ENCODE results near the gene PDGFB. TPM values are rescaled to one million over a fixed set of nuclear protein-coding genes. Genes with fewer than 3 reads are reported as not detected.

Gene PDGFB
- total RNA-seq, 1 experiment from 2014 or later = 8.3 TPM

DNA sequence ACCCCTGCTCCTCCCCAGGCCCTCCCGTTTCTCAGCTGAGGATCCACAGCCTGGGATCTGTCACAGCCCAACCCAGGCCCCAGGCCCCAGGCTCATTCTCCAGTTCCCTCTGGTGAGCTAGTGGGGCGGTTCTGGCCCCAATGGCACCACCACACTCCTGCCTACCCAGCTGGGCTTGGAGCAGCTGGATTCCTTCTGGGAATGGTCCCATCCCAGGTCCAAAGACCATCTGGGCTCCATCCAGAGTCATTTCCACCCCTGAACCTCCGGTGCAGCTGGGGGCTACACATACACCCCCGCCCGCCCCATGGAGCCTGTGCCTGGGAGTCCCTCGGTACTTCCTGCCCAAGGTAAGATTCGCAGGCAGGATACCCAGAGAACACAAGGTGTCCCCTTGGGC, 35.5 kb upstream of the PDGFB start:
- Mint-ChIP-seq H3K36me3 (ENCODE audit: insufficient read depth, unreplicated experiment) (no peaks in the 10 kb centered on the region), H3K4me3 (ENCODE audit: unreplicated experiment) (no peak overlapping the region), H3K27ac (ENCODE audit: unreplicated experiment) (no peak overlapping the region), H3K27me3 (ENCODE audit: insufficient read depth, unreplicated experiment) (no peaks in the 10 kb centered on the region), H3K4me1 (ENCODE audit: low read depth, unreplicated experiment) (no peaks in the 10 kb centered on the region), H3K9me3 (ENCODE audit: unreplicated experiment) (peaks cover under 1% of the 10 kb centered on the region)
- TF ChIP-seq, protein P1, sequence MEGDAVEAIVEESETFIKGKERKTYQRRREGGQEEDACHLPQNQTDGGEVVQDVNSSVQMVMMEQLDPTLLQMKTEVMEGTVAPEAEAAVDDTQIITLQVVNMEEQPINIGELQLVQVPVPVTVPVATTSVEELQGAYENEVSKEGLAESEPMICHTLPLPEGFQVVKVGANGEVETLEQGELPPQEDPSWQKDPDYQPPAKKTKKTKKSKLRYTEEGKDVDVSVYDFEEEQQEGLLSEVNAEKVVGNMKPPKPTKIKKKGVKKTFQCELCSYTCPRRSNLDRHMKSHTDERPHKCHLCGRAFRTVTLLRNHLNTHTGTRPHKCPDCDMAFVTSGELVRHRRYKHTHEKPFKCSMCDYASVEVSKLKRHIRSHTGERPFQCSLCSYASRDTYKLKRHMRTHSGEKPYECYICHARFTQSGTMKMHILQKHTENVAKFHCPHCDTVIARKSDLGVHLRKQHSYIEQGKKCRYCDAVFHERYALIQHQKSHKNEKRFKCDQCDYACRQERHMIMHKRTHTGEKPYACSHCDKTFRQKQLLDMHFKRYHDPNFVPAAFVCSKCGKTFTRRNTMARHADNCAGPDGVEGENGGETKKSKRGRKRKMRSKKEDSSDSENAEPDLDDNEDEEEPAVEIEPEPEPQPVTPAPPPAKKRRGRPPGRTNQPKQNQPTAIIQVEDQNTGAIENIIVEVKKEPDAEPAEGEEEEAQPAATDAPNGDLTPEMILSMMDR (IDR thresholded peaks at IDR 0.05; ENCODE audit: insufficient read depth in 1 of 2, low read depth in 1 of 2, low read length in 1 of 2, severe bottlenecking in 1 of 2, unreplicated experiment in 1 of 2) = no peak
- no peaks in the 10 kb centered on the region for H3K4me1 ChIP-seq
- H3K4me3 ChIP-seq (ENCODE audit: low read depth, low read length) = no peak overlapping the region
- H3K9me3 ChIP-seq = no peaks in the 10 kb centered on the region
- no peaks in the 10 kb centered on the region for H3K27me3 ChIP-seq (replicated peaks; ENCODE audit: control insufficient read depth, insufficient read depth, low read length)
- no TSS peak for BruUV-seq (replicated peaks)
- intact Hi-C loops (cut with micrococcal nuclease; ENCODE audit: unreplicated experiment) = no loop called here
- ChIA-PET CTCF (no interaction called here), POLR2A (no interaction called here)
- no peak for DNase-seq
- H3K36me3 ChIP-seq (ENCODE audit: control insufficient read depth, insufficient read depth, low read length) = no peaks in the 10 kb centered on the region

DNA sequence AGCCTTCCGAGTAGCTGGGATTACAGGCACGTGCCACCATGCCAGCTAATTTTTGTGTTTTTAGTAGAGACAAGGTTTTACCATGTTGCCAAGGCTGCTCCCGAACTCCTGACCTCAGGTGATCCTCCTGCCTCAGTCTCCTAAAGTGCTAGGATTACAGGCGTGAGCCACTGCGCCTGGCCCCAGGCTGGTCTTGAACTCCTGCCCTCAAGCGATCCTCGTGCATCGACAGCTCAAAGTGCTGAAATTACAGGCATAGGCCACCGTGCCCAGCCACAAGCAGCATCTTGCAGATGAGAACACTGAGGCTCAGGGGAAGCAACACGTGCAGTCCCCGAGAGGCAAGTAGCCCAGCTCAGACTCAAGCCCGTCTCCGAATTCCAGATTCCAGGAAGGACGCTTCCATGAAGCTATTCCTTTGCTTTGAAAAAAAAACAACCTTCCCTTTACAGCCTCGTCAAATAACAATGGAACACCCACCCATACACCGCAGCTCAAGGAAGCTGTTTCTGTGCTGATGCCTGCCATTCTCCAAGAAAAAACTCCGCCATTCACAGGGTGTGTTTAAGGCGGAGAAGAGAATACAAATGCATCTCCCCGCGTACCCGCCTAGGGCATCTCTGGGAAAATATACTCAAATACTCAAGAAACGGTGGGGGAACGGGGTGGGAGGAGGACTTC, 34.5 kb upstream of the PDGFB start:
- no peak for DNase-seq
- Mint-ChIP-seq H3K36me3 (ENCODE audit: insufficient read depth, unreplicated experiment) (no peaks in the 10 kb centered on the region), H3K27me3 (ENCODE audit: insufficient read depth, unreplicated experiment) (no peaks in the 10 kb centered on the region), H3K4me3 (ENCODE audit: unreplicated experiment) (no peak overlapping the region), H3K4me1 (ENCODE audit: low read depth, unreplicated experiment) (no peaks in the 10 kb centered on the region), H3K27ac (ENCODE audit: unreplicated experiment) (no peak overlapping the region), H3K9me3 (ENCODE audit: unreplicated experiment) (no peaks in the 10 kb centered on the region)
- Histone ChIP-seq H3K9me3 (no peaks in the 10 kb centered on the region), H3K4me3 (ENCODE audit: low read depth, low read length) (no peak overlapping the region), H3K36me3 (ENCODE audit: control insufficient read depth, insufficient read depth, low read length) (no peaks in the 10 kb centered on the region), H3K27me3 (replicated peaks; ENCODE audit: control insufficient read depth, insufficient read depth, low read length) (no peaks in the 10 kb centered on the region), H3K4me1 (no peaks in the 10 kb centered on the region)
- CTCF ChIA-PET = no interaction called here
- intact Hi-C loops (cut with micrococcal nuclease; ENCODE audit: unreplicated experiment) = no loop called here
- POLR2A ChIA-PET = no interaction called here
- TF ChIP-seq, protein P1 (IDR thresholded peaks at IDR 0.05; ENCODE audit: insufficient read depth in 1 of 2, low read depth in 1 of 2, low read length in 1 of 2, severe bottlenecking in 1 of 2, unreplicated experiment in 1 of 2) = no peak
- BruUV-seq (replicated peaks) = no TSS peak

DNA sequence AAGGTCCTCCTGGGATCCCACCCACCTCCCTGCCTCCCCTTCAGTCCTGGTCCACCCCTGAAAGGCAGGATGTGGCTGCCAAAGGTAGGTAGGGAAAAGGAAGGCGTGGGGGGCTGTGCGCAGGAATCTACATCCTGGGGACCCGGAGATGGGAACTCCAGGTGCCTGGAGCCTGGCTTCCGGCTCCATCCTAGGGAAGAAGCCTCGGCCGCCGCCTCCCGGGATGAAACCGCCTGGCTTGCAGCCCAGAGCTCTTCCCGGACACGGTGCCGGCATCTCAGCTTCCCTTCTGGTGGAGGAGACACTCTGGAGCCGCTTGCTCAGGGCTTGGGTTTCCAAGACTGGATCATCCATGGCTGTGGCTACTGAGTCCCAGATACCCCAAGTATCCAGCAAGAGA, 33.3 kb upstream of the PDGFB start:
- H3K36me3 Mint-ChIP-seq (ENCODE audit: insufficient read depth, unreplicated experiment) = no peaks in the 10 kb centered on the region
- Histone ChIP-seq H3K4me1 (no peaks in the 10 kb centered on the region), H3K36me3 (ENCODE audit: control insufficient read depth, insufficient read depth, low read length) (no peaks in the 10 kb centered on the region), H3K4me3 (ENCODE audit: low read depth, low read length) (no peak overlapping the region), H3K9me3 (no peaks in the 10 kb centered on the region), H3K27me3 (replicated peaks; ENCODE audit: control insufficient read depth, insufficient read depth, low read length) (no peaks in the 10 kb centered on the region)
- no peaks in the 10 kb centered on the region for H3K27me3 Mint-ChIP-seq (ENCODE audit: insufficient read depth, unreplicated experiment)
- no peaks in the 10 kb centered on the region for H3K4me1 Mint-ChIP-seq (ENCODE audit: low read depth, unreplicated experiment)
- DNase-seq = no peak
- TF ChIP-seq, protein P1 (IDR thresholded peaks at IDR 0.05; ENCODE audit: insufficient read depth in 1 of 2, low read depth in 1 of 2, low read length in 1 of 2, severe bottlenecking in 1 of 2, unreplicated experiment in 1 of 2) = no peak
- H3K4me3 Mint-ChIP-seq (ENCODE audit: unreplicated experiment) = no peak overlapping the region
- CTCF ChIA-PET = interaction anchor here (0.8 kb wide), 1 partner anchor 38 kb away, joined by 3 read pairs; no protein-coding TSS in a partner anchor
- POLR2A ChIA-PET = no interaction called here
- no peaks in the 10 kb centered on the region for H3K9me3 Mint-ChIP-seq (ENCODE audit: unreplicated experiment)
- no peak overlapping the region for H3K27ac Mint-ChIP-seq (ENCODE audit: unreplicated experiment)
- BruUV-seq (replicated peaks) = no TSS peak
- intact Hi-C loops (cut with micrococcal nuclease; ENCODE audit: unreplicated experiment) = no loop called here

All from Caco-2 (cell line).